Cerebellar cortex (tissue), 1 donor: ENCODE data around the gene TAX1BP1.

ENCODE experiments used
- DNase-seq: peaks from one replicate; pipeline ENCODE4 v3.0.0-alpha.2; 2015; ENCODE audit warnings: low spot score

TAX1BP1 gene

DNA sequence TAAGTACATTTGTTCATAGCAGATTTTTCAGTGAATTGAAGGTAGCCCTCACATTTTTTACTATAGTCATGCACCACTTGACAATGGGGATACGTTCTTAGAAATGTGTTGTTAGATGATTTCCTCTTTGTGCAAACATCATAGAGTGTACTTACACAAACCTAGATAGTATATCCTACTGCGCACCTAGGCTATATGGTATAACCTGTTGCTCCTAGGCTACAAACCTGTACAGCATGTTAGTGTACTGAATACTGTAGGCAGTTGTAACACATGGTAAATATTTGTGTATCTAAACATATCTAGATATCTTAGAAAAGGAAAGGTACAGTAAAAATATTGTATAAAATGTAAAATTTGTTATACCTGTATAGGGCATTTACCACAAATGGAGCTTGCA is 41.2 kb downstream of the TAX1BP1 start:
- no peak for DNase-seq

DNA sequence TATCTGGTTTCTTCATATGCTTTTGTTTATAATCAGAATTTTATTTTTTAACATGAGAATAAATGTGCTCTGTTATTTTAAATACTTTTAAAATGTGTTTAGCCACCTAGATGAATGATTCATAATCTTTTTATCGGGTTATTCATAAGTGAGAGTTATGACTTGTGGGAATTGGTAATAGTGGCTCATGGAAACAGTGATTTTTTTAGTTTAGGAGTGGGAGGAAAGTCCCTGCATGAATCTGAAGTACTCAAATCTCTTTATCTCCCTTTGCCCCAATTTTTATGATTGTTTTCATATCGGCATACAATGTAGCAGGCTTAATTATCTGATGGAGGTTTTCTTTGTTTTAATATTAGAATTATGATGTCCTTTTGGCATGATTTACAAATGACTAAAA is 42.9 kb downstream of the TAX1BP1 start:
- no peak for DNase-seq

DNA sequence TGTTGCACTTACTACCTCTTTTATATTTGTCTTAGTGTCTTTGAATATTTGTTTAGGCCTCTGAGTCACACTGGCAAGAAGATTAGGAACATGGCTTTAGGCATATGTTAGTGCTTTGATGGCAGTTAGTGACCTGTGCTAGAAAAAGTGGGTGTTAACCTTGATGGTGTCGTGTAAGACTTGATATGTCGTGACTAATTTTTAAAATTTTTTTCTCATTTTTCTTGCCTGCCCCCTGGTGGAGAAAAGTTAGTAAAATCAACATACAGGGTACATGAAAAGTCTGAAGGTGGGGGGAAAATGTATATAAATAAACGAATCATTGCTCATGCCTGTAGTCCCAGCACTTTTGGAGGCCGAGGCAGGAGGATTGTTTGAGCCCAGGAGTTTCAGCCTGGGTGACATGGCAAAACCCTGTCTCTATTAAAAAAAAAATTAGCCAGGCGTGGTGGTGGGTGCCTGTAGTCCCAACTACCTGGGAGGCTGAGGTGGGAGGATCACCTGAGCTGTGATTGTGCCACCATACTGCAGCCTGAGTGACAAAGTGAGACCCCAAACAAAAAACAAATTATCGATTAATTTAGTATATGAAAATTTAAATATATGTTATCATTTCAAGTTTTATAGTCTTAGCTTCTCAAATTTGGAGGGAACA is 44.6 kb downstream of the TAX1BP1 start:
- peak; percentile 44 for DNase-seq

DNA sequence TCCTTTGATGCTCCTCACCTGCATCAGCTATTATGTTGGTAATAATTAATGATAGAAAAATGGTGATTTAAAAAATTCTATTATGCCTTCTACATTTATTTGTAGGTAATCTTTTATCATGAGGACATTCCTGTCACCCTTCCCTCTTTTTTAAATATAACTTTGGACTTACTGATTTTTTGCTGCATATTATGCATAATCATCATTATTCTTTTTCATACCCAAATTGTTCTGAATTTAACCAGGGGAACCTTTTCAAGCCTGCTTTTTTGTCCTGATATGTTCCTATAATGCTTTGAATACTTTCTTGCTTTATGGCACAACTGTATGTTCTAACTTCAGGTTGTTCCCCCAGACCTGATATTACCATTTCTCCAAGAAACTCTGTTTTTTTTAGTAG is 48.5 kb downstream of the TAX1BP1 start:
- DNase-seq: no peak

DNA sequence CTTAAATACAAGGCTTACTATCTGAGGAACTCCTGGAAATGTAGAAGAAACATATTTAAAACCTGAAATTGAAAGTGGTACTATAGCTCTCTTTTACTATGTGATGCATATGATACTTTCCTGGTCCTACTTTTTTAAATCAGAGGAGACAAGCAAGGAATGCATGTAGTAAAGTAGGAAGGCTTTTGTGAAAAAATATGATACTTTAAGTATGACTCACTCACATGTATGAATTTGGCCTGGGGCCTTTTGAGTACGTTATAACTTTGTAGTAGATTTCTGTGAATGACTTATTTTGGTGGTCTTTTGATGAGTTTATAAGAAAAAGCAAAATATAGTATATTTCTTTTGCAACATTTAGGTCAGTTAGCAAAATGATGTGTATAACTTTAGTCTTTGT is 53.8 kb downstream of the TAX1BP1 start:
- no peak for DNase-seq

DNA sequence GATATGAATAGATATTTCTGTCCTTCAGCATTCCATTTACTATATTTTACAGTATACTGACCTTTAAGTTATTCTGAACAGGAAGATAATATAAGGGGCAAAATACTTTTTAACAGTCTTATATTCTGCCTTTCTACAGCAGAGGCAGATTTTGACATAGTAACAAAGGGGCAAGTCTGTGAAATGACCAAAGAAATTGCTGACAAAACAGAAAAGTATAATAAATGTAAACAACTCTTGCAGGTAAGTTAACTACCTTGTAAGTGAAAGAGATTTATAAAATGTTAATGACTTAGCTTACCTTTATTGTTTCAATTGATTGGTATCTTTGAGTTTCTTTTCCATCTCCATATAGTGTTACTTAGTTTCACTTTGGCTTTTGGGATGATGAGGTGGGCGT is 56.0 kb downstream of the TAX1BP1 start:
- DNase-seq: no peak

DNA sequence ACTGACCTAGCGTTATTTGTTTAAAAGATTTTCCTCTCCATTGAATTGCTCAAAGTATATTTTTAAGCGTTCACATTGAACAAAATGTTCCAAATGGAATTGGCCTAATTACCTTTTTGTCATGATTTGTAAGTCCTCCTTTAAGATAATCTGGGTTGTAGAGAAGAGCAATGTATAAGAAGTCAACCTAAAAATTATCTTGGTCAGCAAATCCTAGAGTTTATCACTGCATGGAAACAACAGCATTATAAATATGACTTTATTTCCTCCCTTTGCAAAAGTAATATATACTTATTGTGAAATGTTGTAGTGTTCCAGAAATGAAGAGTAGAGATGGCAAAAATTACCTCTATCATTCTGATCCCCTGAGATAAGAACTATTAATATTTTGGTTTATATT is 59.2 kb downstream of the TAX1BP1 start:
- DNase-seq: no peak

DNA sequence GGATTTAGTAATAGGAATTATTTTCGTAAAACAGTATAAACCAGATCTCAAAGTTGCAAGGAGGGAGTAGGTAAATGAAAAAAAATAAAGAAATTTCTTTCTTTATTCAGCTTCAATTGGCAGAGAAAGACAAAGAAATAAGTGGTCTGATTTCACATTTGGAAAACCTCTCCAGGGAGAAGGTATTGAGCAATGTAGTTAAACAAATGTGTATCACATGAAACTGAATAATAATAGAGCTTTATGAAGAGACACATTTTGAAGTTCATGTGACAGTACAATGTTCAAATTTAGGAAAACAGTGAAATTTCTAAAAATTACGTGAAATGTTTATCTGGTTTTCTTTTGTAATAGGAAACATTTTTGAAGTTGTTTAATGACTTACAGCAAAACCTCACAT is 63.0 kb downstream of the TAX1BP1 start:
- DNase-seq: no peak

DNA sequence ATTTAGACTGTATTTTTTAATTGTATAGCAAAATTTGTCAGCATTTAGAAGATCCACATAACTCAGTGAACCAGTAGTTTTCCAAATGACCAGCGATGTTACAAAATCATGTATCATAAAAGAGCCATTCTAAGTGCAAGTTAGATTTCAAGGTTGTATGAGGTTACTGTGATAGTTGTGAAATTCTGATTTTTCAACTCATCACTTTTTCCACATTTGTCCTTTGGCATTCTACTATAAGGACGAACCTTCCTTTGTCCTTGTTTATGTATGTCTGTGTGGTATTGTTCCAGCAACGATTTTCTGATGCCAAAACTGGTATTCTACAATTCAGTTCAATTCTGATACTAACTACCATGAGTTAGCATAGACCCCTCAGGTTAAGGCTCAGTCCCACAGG is 64.2 kb downstream of the TAX1BP1 start:
- DNase-seq: no peak

DNA sequence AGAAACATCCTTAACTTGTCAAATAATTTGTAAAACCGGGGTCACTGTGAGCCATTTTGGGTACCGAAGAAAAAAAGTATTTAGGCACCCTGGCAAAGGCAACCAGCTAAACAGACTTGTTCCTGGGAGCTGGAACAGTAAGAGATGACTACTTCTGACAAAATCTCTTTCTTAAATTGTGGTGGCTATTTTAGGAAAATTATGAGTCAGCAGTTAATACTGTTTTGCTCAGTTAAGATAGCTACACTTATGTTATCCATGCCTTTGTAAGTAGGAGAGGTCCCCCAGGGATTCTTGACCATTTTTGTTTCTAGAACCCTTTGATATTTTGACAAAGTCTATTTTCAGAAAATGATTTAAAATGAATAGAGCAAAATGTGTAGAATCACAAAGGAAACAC is 68.7 kb downstream of the TAX1BP1 start:
- no peak for DNase-seq

DNA sequence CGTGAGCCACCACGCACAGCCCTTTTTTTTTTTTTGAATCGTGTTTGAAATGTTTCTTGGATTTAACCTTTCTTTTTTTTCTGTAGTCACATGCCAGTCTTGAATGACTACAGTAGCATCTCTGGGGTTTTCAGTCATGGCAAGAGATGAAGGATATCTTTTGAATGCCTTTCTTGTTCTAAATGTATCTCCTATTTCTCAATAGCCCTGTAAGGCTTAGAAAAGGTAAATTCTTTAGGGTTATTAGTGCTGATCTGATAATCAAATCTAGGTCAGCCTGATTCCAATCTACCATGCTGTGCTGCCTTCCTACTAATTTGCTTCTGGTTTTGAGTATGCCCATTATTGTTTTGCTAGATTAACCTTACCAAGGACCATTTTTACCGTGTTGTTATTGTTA is 70.2 kb downstream of the TAX1BP1 start:
- no peak for DNase-seq

DNA sequence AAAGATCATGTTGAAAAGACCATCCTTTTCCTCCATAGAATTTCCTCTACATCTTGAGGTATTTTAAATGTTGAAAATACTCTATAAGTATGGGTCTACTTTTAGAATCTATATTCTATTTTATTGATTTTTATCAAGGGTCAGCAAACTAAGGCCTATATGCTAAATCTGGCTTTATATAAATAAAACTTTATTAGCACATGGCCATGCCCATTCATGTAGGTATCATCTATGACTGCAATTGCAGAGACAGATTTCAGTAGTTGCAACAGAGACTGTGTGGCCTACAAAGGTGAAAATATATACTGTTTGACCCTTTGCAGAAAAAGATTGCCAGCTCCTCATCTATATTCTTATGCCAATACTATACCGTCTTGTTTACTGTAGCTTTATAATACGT is 72.7 kb downstream of the TAX1BP1 start:
- DNase-seq: no peak

DNA sequence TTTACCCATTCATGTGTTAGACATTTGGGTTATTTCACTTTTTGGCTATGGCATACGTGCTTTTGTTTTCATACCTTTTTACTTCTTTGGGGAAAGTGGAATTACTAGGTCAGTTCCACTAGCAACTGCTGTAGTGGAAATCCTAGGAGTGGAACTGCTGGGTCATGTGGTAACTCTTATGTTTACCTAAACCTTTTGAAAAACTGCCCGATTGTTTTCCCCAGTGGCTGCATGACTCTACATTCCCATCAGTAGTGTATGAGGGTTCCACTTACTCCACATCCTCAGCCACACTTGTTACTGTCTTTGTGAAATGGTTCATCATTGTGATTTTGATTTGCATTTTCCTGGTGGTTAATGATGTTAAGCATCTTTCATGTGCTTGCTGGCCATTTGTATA is 82.3 kb downstream of the TAX1BP1 start:
- DNase-seq: no peak

DNA sequence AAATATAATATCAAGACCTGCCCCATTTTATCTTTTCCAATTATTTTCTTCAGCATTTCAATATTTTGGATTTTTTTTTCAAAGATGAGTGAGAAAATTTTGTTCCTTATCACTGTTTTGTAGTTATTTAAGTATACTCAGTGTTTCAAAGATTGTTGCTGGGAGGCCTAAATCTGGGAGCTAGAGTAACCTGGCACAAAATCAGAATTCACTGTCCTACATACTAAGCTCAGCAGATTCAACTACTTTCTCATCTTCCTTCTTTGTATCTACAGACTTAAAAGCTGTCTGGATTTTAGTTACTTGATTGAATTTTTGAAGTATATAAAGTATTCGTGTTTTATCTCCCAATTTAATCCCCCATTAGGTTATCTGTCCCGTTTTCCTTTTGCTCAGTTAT is 85.9 kb downstream of the TAX1BP1 start:
- no peak for DNase-seq

DNA sequence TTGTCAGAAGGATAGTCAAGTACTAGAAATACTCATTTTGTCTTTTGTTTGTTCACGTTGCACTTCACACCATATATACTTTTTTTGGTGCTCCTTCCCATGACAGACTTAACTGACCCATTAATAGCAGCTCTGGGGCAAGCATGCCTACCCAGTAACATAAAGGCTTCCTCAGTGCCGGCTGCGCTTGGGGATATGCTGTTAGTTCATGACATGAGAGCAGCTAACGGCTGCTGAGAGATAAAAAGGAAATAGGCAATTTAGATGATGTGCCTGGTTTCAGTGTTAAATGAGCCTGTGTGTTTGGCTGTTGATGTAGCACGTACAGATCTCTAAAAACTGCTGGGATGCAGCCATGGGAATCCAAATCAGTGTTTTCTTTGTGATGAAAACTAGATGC is 86.4 kb downstream of the TAX1BP1 start:
- no peak for DNase-seq

DNA sequence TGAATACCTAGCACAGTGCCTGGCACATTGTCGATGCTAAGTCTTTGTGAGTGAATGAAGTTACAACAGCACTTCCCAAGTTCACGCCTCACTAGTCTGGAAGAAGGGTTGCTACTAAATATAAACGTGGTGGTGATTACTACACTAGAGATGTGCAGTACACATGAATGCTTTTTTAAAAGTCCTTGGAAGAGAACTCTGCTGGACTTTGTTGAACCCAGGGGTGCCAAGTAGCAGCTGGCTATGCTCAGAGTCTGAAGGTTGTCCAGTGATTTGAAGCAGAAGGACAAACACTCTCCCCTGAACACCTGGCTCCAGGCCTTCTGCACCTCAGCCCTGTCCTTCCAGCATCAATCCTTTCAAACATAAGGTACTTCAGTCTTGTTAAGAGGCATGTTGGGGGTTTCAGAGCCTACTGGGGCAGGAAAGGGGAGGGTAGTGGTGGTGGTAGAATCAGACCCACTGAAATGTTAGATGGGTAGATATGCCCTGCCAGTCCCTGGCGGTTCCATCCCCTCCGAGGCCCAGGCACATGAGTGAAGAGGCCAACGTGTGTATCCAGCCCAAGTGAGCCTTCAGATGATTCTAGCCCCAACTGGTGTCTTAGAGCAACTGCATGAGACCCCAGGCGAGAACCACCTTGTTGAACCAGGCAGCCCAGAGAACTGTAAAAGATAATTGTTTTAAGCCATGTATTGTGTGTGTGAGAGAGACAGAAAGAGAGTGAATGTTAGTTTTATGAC is 94.4 kb downstream of the TAX1BP1 start:
- no peak for DNase-seq

DNA sequence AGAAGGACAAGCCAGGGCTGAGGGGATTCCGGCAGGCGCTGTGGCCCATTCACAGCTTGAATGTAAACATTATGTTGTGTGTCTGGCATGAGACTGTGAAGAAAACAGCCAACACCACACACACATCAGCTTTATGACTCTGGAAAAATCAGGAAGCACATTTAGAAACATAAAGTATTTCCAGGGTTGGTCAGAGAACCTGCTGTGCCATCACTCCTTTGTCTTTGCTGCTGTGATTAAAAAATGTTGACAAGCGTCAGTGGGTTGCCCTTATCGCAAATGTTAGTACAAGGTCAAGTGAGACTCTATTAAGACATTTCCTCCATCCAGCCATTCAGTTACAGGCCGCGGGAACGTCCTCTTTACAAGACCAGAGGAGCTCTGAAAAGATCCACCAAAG is 95.4 kb downstream of the TAX1BP1 start:
- no peak for DNase-seq

DNA sequence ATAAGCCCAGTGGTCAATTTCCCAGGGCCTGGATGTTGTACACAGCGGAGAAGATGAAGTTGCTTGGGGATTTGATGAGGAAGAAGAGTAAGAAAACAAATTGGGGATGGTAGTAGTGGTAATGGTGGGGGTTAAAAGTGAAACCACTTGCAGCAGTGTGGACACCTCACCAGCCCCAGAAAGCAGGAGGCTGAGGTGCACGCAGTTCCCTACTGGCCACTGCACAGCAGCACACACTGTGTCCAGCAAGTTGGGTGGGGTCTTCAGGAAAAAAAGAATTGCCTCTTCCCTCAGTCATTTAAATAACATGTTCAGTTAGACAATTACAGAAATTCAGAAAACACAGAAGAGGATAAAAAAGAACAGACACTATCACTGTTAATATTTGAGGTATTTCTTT is 96.6 kb downstream of the TAX1BP1 start:
- DNase-seq: no peak

DNA sequence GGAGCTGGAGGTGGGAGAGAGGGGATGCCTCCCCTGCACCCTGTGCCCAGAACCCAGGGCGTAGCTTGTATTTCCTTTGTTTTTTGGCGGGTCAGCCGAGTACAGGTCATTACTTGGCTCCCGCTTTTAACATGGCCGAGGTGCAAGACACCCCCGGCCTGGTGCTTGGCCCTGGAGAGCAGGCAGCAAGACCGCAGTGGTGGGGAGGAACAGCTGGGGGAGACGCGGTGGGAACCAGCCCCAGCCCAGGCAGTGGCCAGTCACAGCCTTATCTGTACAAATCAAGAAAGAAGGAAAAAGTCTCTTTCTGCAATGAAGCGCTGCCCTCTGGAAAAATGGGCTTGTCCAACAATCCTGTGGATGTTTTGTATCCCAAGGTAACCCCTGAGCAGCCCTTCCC is 99.1 kb downstream of the TAX1BP1 start:
- DNase-seq: no peak

DNA sequence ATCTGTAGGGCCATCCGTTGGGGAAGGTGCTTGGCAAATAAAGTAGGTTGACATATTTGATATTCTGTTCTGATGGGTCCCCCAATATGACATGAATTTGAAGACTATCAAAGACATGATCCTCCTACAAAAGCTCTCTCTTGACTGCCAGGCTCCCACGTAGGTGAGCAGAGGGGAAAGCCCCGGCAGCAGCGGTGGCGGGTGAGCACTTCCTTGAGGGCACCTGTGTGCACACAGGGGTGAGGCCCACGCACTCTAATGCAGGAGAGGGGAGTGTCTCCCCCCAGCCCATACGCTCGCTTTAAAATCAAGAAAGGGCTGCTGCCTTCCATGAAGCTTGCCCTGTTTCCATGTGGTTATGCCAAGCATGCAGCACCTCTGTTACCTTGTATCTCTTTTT is 100.4 kb downstream of the TAX1BP1 start:
- no peak for DNase-seq

DNA sequence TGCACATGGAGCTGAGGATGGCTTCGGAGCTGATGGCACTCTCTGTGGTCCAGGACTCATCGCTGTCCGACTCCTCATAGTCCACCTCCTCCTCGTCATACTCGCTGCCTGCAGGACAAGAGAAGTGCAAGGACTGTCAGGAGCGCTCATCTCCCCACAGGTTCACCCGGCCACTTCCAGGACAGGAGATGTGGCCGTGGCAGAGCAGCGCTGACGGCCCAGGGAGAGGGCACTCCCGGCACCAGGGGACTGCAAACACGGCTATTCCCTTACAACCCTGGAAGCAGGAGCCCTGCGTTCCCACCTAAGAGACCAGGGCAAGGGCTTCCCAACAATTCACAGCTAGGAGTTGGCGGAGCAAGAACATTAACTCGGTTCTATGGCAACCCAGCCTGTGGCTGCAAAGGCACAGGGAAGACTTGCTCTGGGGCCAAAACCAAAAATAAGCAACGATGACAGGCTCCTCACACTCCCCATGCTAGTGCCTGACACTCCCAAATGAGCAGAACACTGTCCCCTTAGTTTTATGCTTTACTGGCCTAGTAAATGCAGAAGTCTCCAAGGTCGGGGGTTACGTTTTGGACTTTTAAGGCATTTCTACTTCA is 100.9 kb downstream of the TAX1BP1 start:
- no peak for DNase-seq

DNA sequence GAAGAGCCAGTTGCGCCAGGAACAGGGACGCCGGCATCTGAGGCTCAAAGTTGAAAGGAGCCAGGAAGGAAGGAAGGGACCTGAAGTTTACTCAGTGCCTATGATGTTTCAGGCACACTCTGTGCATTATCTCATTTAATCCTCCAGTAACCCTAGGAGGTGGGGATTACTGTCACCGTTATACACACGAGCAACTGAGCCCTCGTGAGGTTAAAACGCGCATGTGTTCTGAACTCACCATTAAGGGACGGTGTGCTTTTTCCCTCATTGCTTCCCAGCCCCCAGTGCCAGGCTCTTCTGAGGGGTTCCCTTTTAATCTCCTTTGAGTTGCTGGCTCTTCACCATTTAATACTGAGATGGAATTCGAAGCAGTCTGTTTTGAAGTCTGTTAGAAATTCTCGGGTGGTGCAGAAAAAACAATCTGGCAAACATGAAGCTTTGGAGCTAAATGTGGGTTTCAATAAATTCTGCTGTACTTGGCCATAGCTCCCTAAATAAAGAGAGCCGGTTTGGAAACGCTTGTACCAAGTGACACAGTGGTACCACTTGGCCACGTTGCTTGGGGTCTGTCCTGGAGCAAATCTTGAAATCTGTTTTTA is 102.2 kb downstream of the TAX1BP1 start:
- no peak for DNase-seq

DNA sequence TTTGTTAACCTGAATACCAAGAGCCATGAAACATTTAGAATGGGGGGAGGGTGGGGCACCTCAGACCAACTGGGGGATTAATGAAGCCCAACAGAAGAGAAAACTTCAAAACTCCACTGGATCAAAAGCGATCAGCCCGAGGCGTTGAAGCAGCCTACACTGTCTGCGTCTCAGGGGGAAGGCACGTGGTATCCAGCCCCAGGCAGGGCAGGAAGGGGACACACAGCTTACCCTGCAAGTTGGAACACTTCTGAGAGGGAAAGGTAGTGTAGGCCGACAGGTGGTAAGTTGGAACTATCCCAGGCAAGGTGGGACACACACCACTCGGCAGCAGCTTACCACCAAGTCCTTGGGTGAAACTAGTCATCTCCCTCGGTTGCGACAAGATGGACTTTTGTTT is 102.9 kb downstream of the TAX1BP1 start:
- no peak for DNase-seq
